ENCODE measurements around the gene ARHGDIG. TPM values are rescaled to one million over a fixed set of nuclear protein-coding genes. Genes with fewer than 3 reads are reported as not detected.

Gene ARHGDIG
- total RNA-seq, 4 donors from 2014 or later = not detected

DNA sequence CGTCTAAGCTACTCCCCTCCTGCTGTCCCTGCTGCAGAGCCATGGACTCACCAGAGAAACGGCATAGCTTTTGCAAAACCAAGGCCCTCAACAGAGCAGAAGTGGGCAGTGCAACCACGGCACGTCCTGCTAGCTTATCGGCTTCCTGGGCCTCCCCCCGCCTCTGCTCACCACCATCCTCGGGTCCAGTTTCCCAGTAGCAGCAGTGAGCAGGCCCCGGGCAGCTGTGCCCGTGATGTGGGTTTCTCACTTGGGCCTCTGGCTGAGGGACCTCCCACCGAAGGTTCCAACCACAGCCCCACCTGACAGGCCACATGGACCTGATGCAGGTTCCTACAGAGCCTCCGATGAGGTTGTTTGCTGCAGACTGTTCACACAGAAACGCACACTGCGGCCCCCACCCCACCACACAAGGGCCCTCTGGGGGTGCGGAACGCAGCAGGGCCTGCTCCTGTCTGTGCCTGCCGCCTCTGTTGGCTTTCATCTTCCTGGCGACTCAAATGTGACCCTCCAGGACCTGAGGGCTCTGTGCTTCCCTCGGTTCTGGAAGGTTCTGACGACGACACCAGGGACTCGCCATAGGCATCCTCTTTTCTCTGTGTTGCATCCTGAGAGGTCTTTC, 27.4 kb downstream of the ARHGDIG start:
- Histone ChIP-seq H3K27ac (no peak overlapping the region), H3K9me3 (no peaks in the 10 kb centered on the region), H3K27me3 (no peaks in the 10 kb centered on the region), H3K4me3 (no peak overlapping the region), H3K4me1 (peaks cover 0 to 12% (median 0%) of the 10 kb centered on the region in 3 donors), H3K36me3 (peaks cover 4 to 92% (median 16%) of the 10 kb centered on the region in 3 donors)
- TF ChIP-seq, protein P1, sequence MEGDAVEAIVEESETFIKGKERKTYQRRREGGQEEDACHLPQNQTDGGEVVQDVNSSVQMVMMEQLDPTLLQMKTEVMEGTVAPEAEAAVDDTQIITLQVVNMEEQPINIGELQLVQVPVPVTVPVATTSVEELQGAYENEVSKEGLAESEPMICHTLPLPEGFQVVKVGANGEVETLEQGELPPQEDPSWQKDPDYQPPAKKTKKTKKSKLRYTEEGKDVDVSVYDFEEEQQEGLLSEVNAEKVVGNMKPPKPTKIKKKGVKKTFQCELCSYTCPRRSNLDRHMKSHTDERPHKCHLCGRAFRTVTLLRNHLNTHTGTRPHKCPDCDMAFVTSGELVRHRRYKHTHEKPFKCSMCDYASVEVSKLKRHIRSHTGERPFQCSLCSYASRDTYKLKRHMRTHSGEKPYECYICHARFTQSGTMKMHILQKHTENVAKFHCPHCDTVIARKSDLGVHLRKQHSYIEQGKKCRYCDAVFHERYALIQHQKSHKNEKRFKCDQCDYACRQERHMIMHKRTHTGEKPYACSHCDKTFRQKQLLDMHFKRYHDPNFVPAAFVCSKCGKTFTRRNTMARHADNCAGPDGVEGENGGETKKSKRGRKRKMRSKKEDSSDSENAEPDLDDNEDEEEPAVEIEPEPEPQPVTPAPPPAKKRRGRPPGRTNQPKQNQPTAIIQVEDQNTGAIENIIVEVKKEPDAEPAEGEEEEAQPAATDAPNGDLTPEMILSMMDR (IDR thresholded peaks at IDR 0.05) = no peak
- no peak for TF ChIP-seq POLR2A (IDR thresholded peaks at IDR 0.05)
- intact Hi-C loops (cut with DNase I) = no loop called here
- no peak for DNase-seq
- WGBS, 2 donors = 89 to 90% methylated on average over 4 to 16 of the region's 21 CpGs

DNA sequence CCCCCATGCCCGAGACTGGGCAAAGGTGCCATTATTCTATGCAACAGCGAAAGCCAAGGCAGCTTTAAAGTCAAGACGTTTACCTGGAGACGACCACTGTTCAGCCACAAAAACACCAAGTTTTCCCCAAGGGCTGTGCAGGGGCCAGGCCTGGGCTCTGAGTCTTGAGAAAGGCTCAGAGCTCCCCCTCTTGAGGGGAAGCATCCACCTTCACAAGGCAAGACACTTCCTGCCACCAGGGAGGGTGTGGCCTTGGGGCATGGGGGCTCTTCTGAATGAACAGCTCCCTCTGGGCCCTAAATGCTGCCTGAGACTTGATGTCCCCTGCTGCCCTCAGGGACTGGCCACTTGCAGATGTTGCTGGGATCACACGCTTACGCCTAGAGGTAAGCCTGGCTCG, 29.1 kb downstream of the ARHGDIG start:
- Histone ChIP-seq H3K4me1 (peaks cover 0 to 12% (median 0%) of the 10 kb centered on the region in 3 donors), H3K27me3 (no peaks in the 10 kb centered on the region), H3K36me3 (peaks cover 16 to 92% (median 18%) of the 10 kb centered on the region in 3 donors), H3K9me3 (no peaks in the 10 kb centered on the region), H3K4me3 (no peak overlapping the region), H3K27ac (no peak overlapping the region)
- intact Hi-C loops (cut with DNase I) = no loop called here
- WGBS, 2 donors = 50 to 61% methylated on average over 4 of the region's 7 CpGs
- no peak for TF ChIP-seq POLR2A (IDR thresholded peaks at IDR 0.05)
- TF ChIP-seq, protein P1 (IDR thresholded peaks at IDR 0.05) = no peak
- DNase-seq = no peak

DNA sequence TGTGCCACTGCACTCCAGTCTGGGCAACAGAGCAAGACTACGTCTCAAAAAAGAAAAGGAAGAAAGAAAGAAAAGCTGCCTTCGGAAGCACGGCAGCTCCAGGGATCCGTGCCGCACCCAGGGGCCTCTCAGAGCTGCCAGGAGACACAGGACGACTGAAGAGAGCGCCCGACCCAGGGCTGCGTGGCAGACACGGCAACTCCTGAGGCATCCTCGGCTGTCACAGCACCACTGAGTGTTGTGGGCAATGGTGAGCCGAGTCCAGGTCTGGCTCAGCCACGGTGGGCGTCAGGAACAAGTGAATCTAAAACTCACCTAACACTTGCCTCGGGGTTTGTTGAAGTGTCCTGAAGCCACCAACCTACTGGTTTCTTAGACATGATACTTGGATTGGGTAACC, 31.3 kb downstream of the ARHGDIG start:
- H3K4me1 ChIP-seq = peaks cover 0 to 1% (median 0%) of the 10 kb centered on the region in 3 donors
- H3K36me3 ChIP-seq = peaks cover 16 to 80% (median 19%) of the 10 kb centered on the region in 3 donors
- H3K27me3 ChIP-seq = no peaks in the 10 kb centered on the region
- no peaks in the 10 kb centered on the region for H3K9me3 ChIP-seq
- TF ChIP-seq, protein P1 (IDR thresholded peaks at IDR 0.05) = no peak
- no peak for TF ChIP-seq POLR2A (IDR thresholded peaks at IDR 0.05)
- WGBS, 2 donors = 85 to 98% methylated on average over 15 of the region's 15 CpGs
- DNase-seq = no peak
- intact Hi-C loops (cut with DNase I) = no loop called here
- H3K4me3 ChIP-seq = no peak overlapping the region
- H3K27ac ChIP-seq = no peak overlapping the region

DNA sequence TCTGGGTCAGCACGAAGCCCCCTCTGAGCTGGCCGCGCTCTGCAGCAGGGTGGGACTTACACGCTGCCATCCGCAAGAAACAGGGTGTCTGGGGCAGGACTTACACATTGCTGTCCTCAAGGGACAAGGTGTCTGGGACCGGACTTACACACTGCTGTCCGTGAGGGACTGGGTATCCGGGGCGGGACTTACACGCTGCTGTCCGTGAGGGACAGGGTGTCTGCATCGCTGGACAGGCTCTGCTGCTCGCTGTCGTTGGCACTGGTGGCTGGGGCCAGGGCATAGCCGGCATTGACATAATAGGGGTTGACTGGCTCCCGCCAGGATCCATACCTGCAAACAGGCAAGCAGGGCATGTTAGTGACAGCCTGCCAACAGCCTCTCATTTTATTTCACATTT, 34.0 kb downstream of the ARHGDIG start:
- Histone ChIP-seq H3K36me3 (peaks cover 4 to 79% (median 23%) of the 10 kb centered on the region in 3 donors), H3K4me3 (no peak overlapping the region), H3K27me3 (no peaks in the 10 kb centered on the region), H3K4me1 (no peaks in the 10 kb centered on the region), H3K9me3 (no peaks in the 10 kb centered on the region), H3K27ac (no peak overlapping the region)
- intact Hi-C loops (cut with DNase I) = no loop called here
- no peak for DNase-seq
- WGBS, 2 donors = 80 to 98% methylated on average over 1 to 8 of the region's 16 CpGs
- TF ChIP-seq POLR2A (IDR thresholded peaks at IDR 0.05) = no peak
- TF ChIP-seq, protein P1 (IDR thresholded peaks at IDR 0.05) = no peak

DNA sequence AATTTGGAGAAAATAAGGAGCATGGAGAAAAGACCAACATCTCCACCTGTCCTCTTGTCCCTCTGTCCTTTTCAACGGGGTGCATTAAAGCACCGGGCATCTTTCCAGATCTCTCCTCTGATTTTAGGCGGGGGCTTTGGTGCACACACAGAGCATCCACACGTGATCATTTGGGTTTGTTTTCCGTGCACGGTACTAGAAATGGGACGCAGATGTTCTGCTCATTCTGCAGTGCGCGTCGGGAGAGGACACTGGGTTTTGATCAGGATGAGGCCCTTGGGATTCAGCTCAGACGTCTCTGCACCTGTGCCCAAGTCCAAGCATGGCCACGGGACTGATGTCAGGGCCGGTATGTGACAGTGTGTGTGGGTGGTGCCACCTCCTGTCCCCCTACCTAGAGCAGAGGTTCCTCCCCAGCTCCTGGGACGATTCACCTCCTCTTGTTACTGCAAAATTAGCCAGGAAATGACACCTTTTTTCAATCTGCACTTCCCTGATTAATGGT, 34.5 kb downstream of the ARHGDIG start:
- no peak overlapping the region for H3K27ac ChIP-seq
- TF ChIP-seq, protein P1 (IDR thresholded peaks at IDR 0.05) = no peak
- no peak for TF ChIP-seq POLR2A (IDR thresholded peaks at IDR 0.05)
- H3K27me3 ChIP-seq = no peaks in the 10 kb centered on the region
- intact Hi-C loops (cut with DNase I) = no loop called here
- no peaks in the 10 kb centered on the region for H3K9me3 ChIP-seq
- no peaks in the 10 kb centered on the region for H3K4me1 ChIP-seq
- peaks cover 3 to 76% (median 19%) of the 10 kb centered on the region in 3 donors for H3K36me3 ChIP-seq
- DNase-seq = no peak
- H3K4me3 ChIP-seq = no peak overlapping the region
- WGBS, 2 donors = 69 to 78% methylated on average over 10 to 14 of the region's 14 CpGs

All from esophagus squamous epithelium (tissue), 5 donors.